ENCODE measurements around the gene IDH3B. TPM values are rescaled to one million over a fixed set of nuclear protein-coding genes. Genes with fewer than 3 reads are reported as not detected.

Gene IDH3B
- total and polyA plus RNA-seq, 2 of the 13 experiments (the other 11 are each of a cell fraction or from before 2014, with no cell fraction given), result 215 to 254 TPM

- no peak for TF ChIP-seq TERF1 (CRISPR knock-in tag; IDR thresholded peaks at IDR 0.05)
- TF ChIP-seq STAT6 (CRISPR knock-in tag; IDR thresholded peaks at IDR 0.05; ENCODE audit: borderline replicate concordance), result no peak; the same call in 1 of the 2 replicates
- peak; percentile 84; the same call in 1 of the 2 replicates for TF ChIP-seq CHCHD3 (CRISPR knock-in tag; IDR thresholded peaks at IDR 0.05)
- peak; percentile 38; the same call in 1 of the 2 replicates for TF ChIP-seq ZNF710 (CRISPR knock-in tag; IDR thresholded peaks at IDR 0.05; ENCODE audit: borderline replicate concordance)
- peak; percentile 97 for TF ChIP-seq EED (CRISPR knock-in tag; IDR thresholded peaks at IDR 0.05)
- peak; percentile 96; the same call in 1 of the 2 replicates for TF ChIP-seq KLF15 (CRISPR knock-in tag; IDR thresholded peaks at IDR 0.05; ENCODE audit: borderline replicate concordance)
- no peak for TF ChIP-seq SOX6 (IDR thresholded peaks at IDR 0.05)
- TF ChIP-seq SOX6 (CRISPR knock-in tag; IDR thresholded peaks at IDR 0.05), result peak; percentile 72
- TF ChIP-seq HMGA1 (CRISPR knock-in tag; conservative IDR thresholded peaks at IDR 0.05), result no peak
- TF ChIP-seq SIN3A (IDR thresholded peaks at IDR 0.05; ENCODE audit: borderline replicate concordance, low read depth, low read length), result peak; percentile 59
- TF ChIP-seq HES4 (CRISPR knock-in tag; IDR thresholded peaks at IDR 0.05; ENCODE audit: borderline replicate concordance), result no peak
- peak; percentile 78; the same call in 1 of the 2 replicates for TF ChIP-seq ZNF205 (CRISPR knock-in tag; IDR thresholded peaks at IDR 0.05)
- peak; percentile 65; the same call in 1 of the 2 replicates for TF ChIP-seq SNAPC2 (CRISPR knock-in tag; IDR thresholded peaks at IDR 0.05)
- TF ChIP-seq ZNF235 (CRISPR knock-in tag; IDR thresholded peaks at IDR 0.05; ENCODE audit: borderline replicate concordance), result peak; percentile 99; the same call in 1 of the 2 replicates
- TF ChIP-seq MYNN (CRISPR knock-in tag; IDR thresholded peaks at IDR 0.05; ENCODE audit: low read depth), result 0 out of 2 replicates have a peak, but pooled peaks have one; percentile 18
- TF ChIP-seq ZBTB7A (CRISPR knock-in tag; IDR thresholded peaks at IDR 0.05), result no peak
- peak; percentile 63 for TF ChIP-seq HNRNPUL1 (IDR thresholded peaks at IDR 0.05; ENCODE audit: low read depth, low read length)
- TF ChIP-seq ISL2 (CRISPR knock-in tag; IDR thresholded peaks at IDR 0.05), result peak; percentile 87; the same call in 1 of the 2 replicates
- peak; percentile 37; the same call in 1 of the 2 replicates for TF ChIP-seq NFIC (IDR thresholded peaks at IDR 0.05; ENCODE audit: low read length)
- no peak; the same call in 1 of the 2 replicates for TF ChIP-seq SATB2 (CRISPR knock-in tag; IDR thresholded peaks at IDR 0.05)
- peak; percentile 72 for TF ChIP-seq ZNF350 (CRISPR knock-in tag; IDR thresholded peaks at IDR 0.05; ENCODE audit: borderline replicate concordance, low read depth)
- no peak for TF ChIP-seq GTF2F1 (IDR thresholded peaks at IDR 0.05; ENCODE audit: low read length)
- TF ChIP-seq ZSCAN25 (CRISPR knock-in tag; IDR thresholded peaks at IDR 0.05), result peak; percentile 29; the same call in 1 of the 2 replicates
- TF ChIP-seq BRCA1 (CRISPR knock-in tag; IDR thresholded peaks at IDR 0.05), result peak; percentile 67; the same call in 1 of the 2 replicates
Observed at GRCh38 chr20:2651772-2652723, 12.0 kb downstream of the IDH3B start, which contains the start of gene NOP56 (continued).

All from HepG2 (cell line).